ENCODE measurements around the gene L3MBTL4.

- TF ChIP-seq, protein P1, sequence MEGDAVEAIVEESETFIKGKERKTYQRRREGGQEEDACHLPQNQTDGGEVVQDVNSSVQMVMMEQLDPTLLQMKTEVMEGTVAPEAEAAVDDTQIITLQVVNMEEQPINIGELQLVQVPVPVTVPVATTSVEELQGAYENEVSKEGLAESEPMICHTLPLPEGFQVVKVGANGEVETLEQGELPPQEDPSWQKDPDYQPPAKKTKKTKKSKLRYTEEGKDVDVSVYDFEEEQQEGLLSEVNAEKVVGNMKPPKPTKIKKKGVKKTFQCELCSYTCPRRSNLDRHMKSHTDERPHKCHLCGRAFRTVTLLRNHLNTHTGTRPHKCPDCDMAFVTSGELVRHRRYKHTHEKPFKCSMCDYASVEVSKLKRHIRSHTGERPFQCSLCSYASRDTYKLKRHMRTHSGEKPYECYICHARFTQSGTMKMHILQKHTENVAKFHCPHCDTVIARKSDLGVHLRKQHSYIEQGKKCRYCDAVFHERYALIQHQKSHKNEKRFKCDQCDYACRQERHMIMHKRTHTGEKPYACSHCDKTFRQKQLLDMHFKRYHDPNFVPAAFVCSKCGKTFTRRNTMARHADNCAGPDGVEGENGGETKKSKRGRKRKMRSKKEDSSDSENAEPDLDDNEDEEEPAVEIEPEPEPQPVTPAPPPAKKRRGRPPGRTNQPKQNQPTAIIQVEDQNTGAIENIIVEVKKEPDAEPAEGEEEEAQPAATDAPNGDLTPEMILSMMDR (IDR thresholded peaks at IDR 0.05) = no peak
- TF ChIP-seq POLR2A (IDR thresholded peaks at IDR 0.05) = no peak
These were observed 144.9 kb downstream of the L3MBTL4 start for GRCh38 chr18:6269660-6270332.

Data from adrenal gland (tissue), 5 donors.